Fibroblast of lung (primary cell): ENCODE measurements around the gene NEFH.

Source experiments
- CTCF ChIP-seq, 2 donors: IDR thresholded peaks in 1 of 2; conservative IDR thresholded peaks in 1 of 2; 1 replicate in 1 of 2; 2 replicates in 1 of 2; pipeline ENCODE4 v1.5.1; 2011 to 2012; ENCODE audit warnings: low read length in 2 of 2, control low read depth in 1 of 2, inconsistent platforms in 1 of 2, low read depth in 1 of 2, mild to moderate bottlenecking in 1 of 2
- EZH2 ChIP-seq: IDR thresholded peaks from 2 replicates; pipeline ENCODE4 v1.5.1; 2012; ENCODE audit warnings: low read length, control low read depth, mild to moderate bottlenecking; ENCODE audit errors: missing control alignments

- no peak for TF ChIP-seq CTCF (conservative IDR thresholded peaks at IDR 0.05 in 1 of 2, IDR thresholded peaks at IDR 0.05 in 1 of 2; ENCODE audit: low read depth in 1 of 2, low read length in 2 of 2)
- TF ChIP-seq EZH2 = no peak
Observed at GRCh38 chr22:29434288-29434687, 45.7 kb upstream of the NEFH start.
